K562 (cell line): Measurements from ENCODE around the gene CD52. TPM values are rescaled to one million over a fixed set of nuclear protein-coding genes. Genes with fewer than 3 reads are reported as not detected.

ENCODE experiments used
- ADNP ChIP-seq: fragments of 200-800 bp; sonication (Bioruptor generic); IDR thresholded peaks from 2 replicates; pipeline ENCODE4 v1.6.1; 2016; ENCODE audit warnings: missing genetic modification characterization, missing compliant biosample characterization
- CHCHD3 ChIP-seq: fragments of 250-450 bp; sonication (Bioruptor Pico); IDR thresholded peaks from 2 replicates; pipeline ENCODE4 v2.1.2; 2022; ENCODE audit warnings: mild to moderate bottlenecking
- HDAC8 ChIP-seq: fragments of 450-650 bp; IDR thresholded peaks from 2 replicates; pipeline ENCODE4 v1.6.1; 2016; ENCODE audit warnings: mild to moderate bottlenecking, missing genetic modification characterization, moderate library complexity, missing compliant biosample characterization
- HMBOX1 ChIP-seq: sonication (generic); IDR thresholded peaks from 2 replicates; pipeline ENCODE4 v1.6.1; 2016
- POLR2AphosphoS5 ChIP-seq: IDR thresholded peaks from 2 replicates; pipeline ENCODE4 v1.6.1; 2011; ENCODE audit warnings: mild to moderate bottlenecking, low read depth, low read length, moderate library complexity; ENCODE audit not compliant: control insufficient read depth, insufficient read depth
- RBM34 ChIP-seq: fragments of 200-400 bp; formaldehyde crosslinking; IDR thresholded peaks from 2 replicates; pipeline ENCODE4 v1.6.1; 2018; ENCODE audit warnings: low read length, borderline replicate concordance; ENCODE audit not compliant: insufficient read depth
- VEZF1 ChIP-seq: fragments of 200-800 bp; sonication (Bioruptor generic); IDR thresholded peaks from 2 replicates; pipeline ENCODE4 v1.6.1; 2017; ENCODE audit warnings: missing genetic modification characterization, missing compliant biosample characterization
- WHSC1 ChIP-seq: IDR thresholded peaks from one replicate; pipeline ENCODE4 v1.6.1; 2012; ENCODE audit warnings: low read length, control low read depth, inconsistent platforms
- ZBTB40 ChIP-seq, 2 experiments: fragments of 450-650 bp in 1 of 2; sonication (generic) in 1 of 2; formaldehyde crosslinking in 1 of 2; IDR thresholded peaks; 2 replicates each; pipeline versions ENCODE4 v1.7.1 to v1.9.0; 2016 to 2022; ENCODE audit warnings: inconsistent platforms in 1 of 2, mild to moderate bottlenecking in 1 of 2, missing genetic modification reagents in 1 of 2
- ZBTB5 ChIP-seq: fragments of 450-650 bp; IDR thresholded peaks from 2 replicates; pipeline ENCODE4 v1.6.1; 2017; ENCODE audit warnings: antibody characterized with exemption
- ZNF639 ChIP-seq, 2 experiments: fragments of 200-800 bp in 1 of 2; sonication (Bioruptor generic) in 1 of 2; sonication (generic) in 1 of 2; formaldehyde crosslinking in 1 of 2; IDR thresholded peaks in 1 of 2; conservative IDR thresholded peaks in 1 of 2; 2 replicates each; pipeline versions ENCODE4 v1.5.0 to v1.6.1; 2016 to 2020; ENCODE audit warnings: missing compliant biosample characterization in 1 of 2, missing genetic modification characterization in 1 of 2, missing genetic modification reagents in 1 of 2
- polyA plus RNA-seq, 8 experiments: library from polyadenylated mRNA; depleted of rRNA in 4 of 8; stranded (reverse) in 5 of 8; unstranded in 3 of 8; fragments of >200 nt; fragmentation: Nextera tagmentation in 2 of 8; fragmentation: Illumina TruSeq in 1 of 8; extraction: Ambion mirVana in 2 of 8; extraction: Trizol in 1 of 8; gene quantifications; 2 replicates each; pipeline versions ENCODE4 v1.2.1 to v1.2.3, GENCODE V29; 2011 to 2014; ENCODE audit warnings: inconsistent platforms in 1 of 8, missing spikeins in 1 of 8
- total RNA-seq, 7 experiments: library from RNA; depleted of rRNA in 6 of 7; stranded (reverse); fragments of >200 nt in 6 of 7; fragmentation: Illumina TruSeq in 2 of 7; extraction: Trizol in 2 of 7; gene quantifications; 2 replicates each; pipeline versions ENCODE4 v1.2.1 to v1.2.3, GENCODE V29; 2011 to 2021; ENCODE audit warnings: low replicate concordance in 1 of 7

The CD52 gene
- total and polyA plus RNA-seq, 9 of the 15 experiments (the other 6 are each of a cell fraction or from before 2014, with no cell fraction given): 34.9 to 488 (median 173) TPM

- TF ChIP-seq ZBTB40 (IDR thresholded peaks at IDR 0.05) (0 out of 2 replicates have a peak, but pooled peaks have one; percentile 30), ZBTB40 (CRISPR knock-in tag; IDR thresholded peaks at IDR 0.05) (no peak), CHCHD3 (CRISPR knock-in tag) (no peak), ZBTB5 (peak; percentile 37; the same call in 1 of the 2 replicates), ZNF639 (CRISPR knock-in tag; conservative IDR thresholded peaks at IDR 0.05 in 1 of 2, IDR thresholded peaks at IDR 0.05 in 1 of 2) (no peak), ADNP (tag) (peak; percentile 6; the same call in 1 of the 2 replicates), POLR2AphosphoS5 (no peak), HMBOX1 (no peak), VEZF1 (CRISPR knock-in tag) (no peak), HDAC8 (no peak), WHSC1 (no peak), RBM34 (no peak)
Observed at GRCh38 chr1:26317146-26317545, 612 bp upstream of the CD52 start (continued).
